Neural cell (in vitro differentiated cells): ENCODE measurements around the gene ALX4. TPM values are rescaled to one million over a fixed set of nuclear protein-coding genes. Genes with fewer than 3 reads are reported as not detected.
A peak's percentile ranks its signal among the peaks of the same experiment; 100 is the strongest.

Experiments
- H2AFZ ChIP-seq: fragments of 200-600, 300-800 bp; sonication (generic), shearing (Covaris generic); 2 replicates; pipeline ENCODE4 v1.6.0; 2014; ENCODE audit warnings: low read depth, mild to moderate bottlenecking, antibody characterized with exemption, low read length, moderate library complexity
- H3F3A ChIP-seq: fragments of 200-600 bp; shearing (Covaris generic); 2 replicates; pipeline ENCODE4 v1.6.1; 2016; ENCODE audit warnings: mild to moderate bottlenecking, moderate library complexity, mixed read lengths, antibody characterized with exemption, low read length; ENCODE audit not compliant: insufficient read depth, poor library complexity, severe bottlenecking
- H3K27ac ChIP-seq: fragments of 200-600, 300-800 bp; sonication (generic), shearing (Covaris generic); 2 replicates; pipeline ENCODE4 v1.5.1; 2014; ENCODE audit warnings: mild to moderate bottlenecking, low read length, moderate library complexity
- H3K27me3 ChIP-seq: fragments of 300-800, 200-600 bp; sonication (generic), shearing (Covaris generic); 2 replicates; pipeline ENCODE4 v1.6.0; 2014; ENCODE audit warnings: mild to moderate bottlenecking, low read depth, low read length, moderate library complexity; ENCODE audit not compliant: insufficient read depth
- H3K36me3 ChIP-seq: fragments of 300-800, 200-600 bp; sonication (generic), shearing (Covaris generic); 2 replicates; pipeline ENCODE4 v1.5.1; 2014; ENCODE audit warnings: mild to moderate bottlenecking, antibody characterized with exemption, low read length, moderate library complexity; ENCODE audit not compliant: insufficient read depth
- H3K4me2 ChIP-seq: fragments of 300-800, 200-600 bp; sonication (generic), shearing (Covaris generic); 2 replicates; pipeline ENCODE4 v1.6.0; 2014; ENCODE audit warnings: mild to moderate bottlenecking, low read length
- H3K4me3 ChIP-seq: fragments of 300-800, 200-600 bp; sonication (generic), shearing (Covaris generic); 2 replicates; pipeline ENCODE4 v1.5.1; 2014; ENCODE audit warnings: mild to moderate bottlenecking, low read length, moderate library complexity
- H3K79me2 ChIP-seq: fragments of 200-600 bp; shearing (Covaris generic); replicated peaks from 2 replicates; pipeline ENCODE4 v1.6.0; 2014; ENCODE audit warnings: mild to moderate bottlenecking, low read length, moderate library complexity; ENCODE audit not compliant: insufficient read depth
- H3K9ac ChIP-seq: fragments of 300-800, 200-600 bp; sonication (generic), shearing (Covaris generic); 2 replicates; pipeline ENCODE4 v1.6.1; 2016; ENCODE audit warnings: mild to moderate bottlenecking, low read length, mixed read lengths
- H3K9me2 ChIP-seq: fragments of 200-600 bp; shearing (Covaris generic); 2 replicates; pipeline ENCODE4 v1.6.1; 2016; ENCODE audit warnings: mild to moderate bottlenecking, low read length, mixed read lengths; ENCODE audit not compliant: insufficient read depth
- H3K9me3 ChIP-seq: fragments of 200-600, 300-800 bp; sonication (generic), shearing (Covaris generic); 2 replicates; pipeline ENCODE4 v1.6.1; 2016; ENCODE audit warnings: mild to moderate bottlenecking, mixed run types, low read length, moderate library complexity, mixed read lengths
- H4K20me1 ChIP-seq: fragments of 200-600 bp; shearing (Covaris generic); 2 replicates; pipeline ENCODE4 v1.6.1; 2016; ENCODE audit warnings: mild to moderate bottlenecking, mixed run types; ENCODE audit not compliant: insufficient read depth
- CTCF ChIP-seq: fragments of 450-650 bp; IDR thresholded peaks from 2 replicates; pipeline ENCODE4 v1.5.1; 2014; ENCODE audit warnings: antibody characterized with exemption, mild to moderate bottlenecking, moderate library complexity; ENCODE audit not compliant: poor library complexity, severe bottlenecking
- EP300 ChIP-seq: fragments of 450-650 bp; conservative IDR thresholded peaks from 2 replicates; pipeline ENCODE4 v1.6.1; 2014; ENCODE audit warnings: antibody characterized with exemption, mild to moderate bottlenecking, moderate library complexity; ENCODE audit not compliant: poor library complexity, severe bottlenecking
- EZH2 ChIP-seq: fragments of 200-600, 300-800 bp; shearing (Covaris generic), sonication (generic); IDR thresholded peaks from 2 replicates; pipeline ENCODE4 v1.6.1; 2014; ENCODE audit warnings: antibody characterized with exemption, low read length, borderline replicate concordance, mild to moderate bottlenecking; ENCODE audit not compliant: insufficient read depth, poor library complexity, severe bottlenecking
- MXI1 ChIP-seq: fragments of 450-650 bp; conservative IDR thresholded peaks from 2 replicates; pipeline ENCODE4 v1.6.1; 2014; ENCODE audit warnings: antibody characterized with exemption, mild to moderate bottlenecking; ENCODE audit not compliant: poor library complexity, severe bottlenecking
- POLR2AphosphoS5 ChIP-seq: IDR thresholded peaks from 2 replicates; pipeline ENCODE4 v1.6.1; 2012
- RAD21 ChIP-seq: fragments of 450-650 bp; conservative IDR thresholded peaks from 2 replicates; pipeline ENCODE4 v1.6.1; 2014; ENCODE audit warnings: antibody characterized with exemption, mild to moderate bottlenecking, moderate library complexity
- REST ChIP-seq: IDR thresholded peaks from 2 replicates; pipeline ENCODE4 v1.6.1; 2012; ENCODE audit warnings: borderline replicate concordance
- SMC3 ChIP-seq: fragments of 450-650 bp; conservative IDR thresholded peaks from 2 replicates; pipeline ENCODE4 v1.6.1; 2014; ENCODE audit warnings: antibody characterized with exemption, mild to moderate bottlenecking, moderate library complexity; ENCODE audit not compliant: poor library complexity
- TAF1 ChIP-seq: IDR thresholded peaks from 2 replicates; pipeline ENCODE4 v1.6.1; 2012; ENCODE audit warnings: low read depth
- polyA plus RNA-seq: library from polyadenylated mRNA; depleted of rRNA; stranded (reverse); fragments of >200 nt; gene quantifications from 2 replicates; pipeline ENCODE4 v1.2.3, GENCODE V29; 2014

ALX4 gene
- polyA plus RNA-seq, 1 donor from 2014 or later: not detected

- Histone ChIP-seq H3K27ac (no peak overlapping the region), H3K27me3 (peaks cover 63% of the 10 kb centered on the region), H3K79me2 (no peaks in the 10 kb centered on the region), H3K36me3 (no peaks in the 10 kb centered on the region), H4K20me1 (no peaks in the 10 kb centered on the region), H3K4me3 (no peak overlapping the region), H3K9me2 (no peaks in the 10 kb centered on the region), H3K9ac (no peak overlapping the region), H2AFZ (no peak overlapping the region), H3K4me2 (no peak overlapping the region), H3F3A (no peaks in the 10 kb centered on the region), H3K9me3 (no peaks in the 10 kb centered on the region)
- TF ChIP-seq POLR2AphosphoS5 (peak; percentile 83), MXI1 (no peak), RAD21 (no peak), EP300 (no peak), EZH2 (no peak), TAF1 (no peak), CTCF (no peak), REST (no peak)
Measured at GRCh38 chr11:44335052-44335760, 25.3 kb upstream of the ALX4 start.

- no peaks in the 10 kb centered on the region for H4K20me1 ChIP-seq
- no peak overlapping the region for H3K4me2 ChIP-seq
- TF ChIP-seq RAD21 (no peak), CTCF (no peak), EZH2 (no peak), MXI1 (no peak), SMC3 (no peak), REST (no peak), TAF1 (no peak), EP300 (no peak), POLR2AphosphoS5 (no peak)
- H3K9me2 ChIP-seq: no peaks in the 10 kb centered on the region
- peaks cover 63% of the 10 kb centered on the region for H3K27me3 ChIP-seq
- H3K9me3 ChIP-seq: no peaks in the 10 kb centered on the region
- H3K79me2 ChIP-seq: no peaks in the 10 kb centered on the region
- H3K36me3 ChIP-seq: no peaks in the 10 kb centered on the region
- H2AFZ ChIP-seq: no peak overlapping the region
- H3K27ac ChIP-seq: no peak overlapping the region
- H3F3A ChIP-seq: no peaks in the 10 kb centered on the region
- no peak overlapping the region for H3K9ac ChIP-seq
- no peak overlapping the region for H3K4me3 ChIP-seq
Measured at GRCh38 chr11:44334356-44335004, 24.5 kb upstream of the ALX4 start.
